ENCODE data around the gene SYN1. TPM values are rescaled to one million over a fixed set of nuclear protein-coding genes. Genes with fewer than 3 reads are reported as not detected.

Gene SYN1
- total RNA-seq, 3 donors from 2014 or later (not counting 1 experiment from before 2014, with no cell fraction given) = 0.40 TPM; not detected in 2

DNA sequence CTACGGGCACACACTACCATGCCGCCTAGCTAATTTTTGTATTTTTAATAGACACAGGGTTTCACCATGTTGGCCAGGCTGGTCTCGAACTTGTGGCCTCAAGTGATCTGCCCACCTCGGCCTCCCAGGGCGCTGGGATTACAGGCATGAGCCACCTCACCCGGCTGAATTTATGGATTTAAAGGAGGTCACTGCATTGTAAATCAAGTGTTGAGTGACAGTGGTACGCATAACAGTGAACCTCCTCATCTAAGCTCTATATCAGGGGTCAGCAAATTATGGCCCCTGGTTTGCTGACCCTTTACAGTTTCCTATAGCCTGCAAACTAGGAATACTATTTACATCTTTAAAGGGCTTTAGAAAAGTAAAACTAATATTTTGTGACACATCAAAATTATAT is 41.9 kb upstream of the SYN1 start:
- peaks cover 0 to 8% of the 10 kb centered on the region in 2 donors for H3K4me1 Mint-ChIP-seq
- intact Hi-C loops (cut with micrococcal nuclease) = no loop called here
- ATAC-seq = no peak

GRCh38 chrX:47659421-47659726 is 39.7 kb upstream of the SYN1 start:
- Mint-ChIP-seq H3K4me1 (peaks cover 0 to 8% of the 10 kb centered on the region in 2 donors), H3K36me3 (no peaks in the 10 kb centered on the region), H3K27me3 (ENCODE audit: low read depth in 2 of 2) (peaks cover 0 to 6% of the 10 kb centered on the region in 2 donors), H3K9me3 (no peaks in the 10 kb centered on the region), H3K4me3 (peak overlapping the region; percentile 83), H3K27ac (peak overlapping the region; percentile 93)
- 28% methylated on average over 7 of the region's 8 CpGs for WGBS (ENCODE audit: insufficient coverage)
- DNase-seq (no peak), ATAC-seq (no peak)
- intact Hi-C loops (cut with micrococcal nuclease) = loop anchor here (2.0 to 10.0 kb wide), 5 partner anchors 37 to 1298 kb away; partner anchors contain the start of genes ARAF, CDK16 and OTUD5
- Histone ChIP-seq H3K4me1 (ENCODE audit: control insufficient read depth, insufficient read depth, low read length) (peaks cover 8% of the 10 kb centered on the region), H3K27me3 (ENCODE audit: control insufficient read depth, insufficient read depth, low read length) (no peaks in the 10 kb centered on the region), H3K4me3 (ENCODE audit: low read length) (peak overlapping the region; percentile 89), H3K9me3 (ENCODE audit: control insufficient read depth, insufficient read depth, low read length) (no peaks in the 10 kb centered on the region), H3K27ac (ENCODE audit: low read length) (peak overlapping the region; percentile 99), H3K36me3 (ENCODE audit: control insufficient read depth, insufficient read depth, low read length) (peaks cover 19% of the 10 kb centered on the region)
- TF ChIP-seq CTCF (IDR thresholded peaks at IDR 0.05) = no peak

More for the DNA sequence above, 41.9 kb upstream of the SYN1 start:
- H3K27me3 ChIP-seq (ENCODE audit: control insufficient read depth, insufficient read depth, low read length) = no peaks in the 10 kb centered on the region
- H3K27ac ChIP-seq (ENCODE audit: low read length) = no peak overlapping the region
- no peaks in the 10 kb centered on the region for H3K9me3 ChIP-seq (ENCODE audit: control insufficient read depth, insufficient read depth, low read length)
- no peaks in the 10 kb centered on the region for H3K36me3 Mint-ChIP-seq
- H3K9me3 Mint-ChIP-seq = no peaks in the 10 kb centered on the region
- H3K4me1 ChIP-seq (ENCODE audit: control insufficient read depth, insufficient read depth, low read length) = peaks cover 8% of the 10 kb centered on the region
- no peak overlapping the region for H3K27ac Mint-ChIP-seq
- WGBS (ENCODE audit: insufficient coverage) = 95% methylated on average over 6 of the region's 7 CpGs
- H3K27me3 Mint-ChIP-seq (ENCODE audit: low read depth in 2 of 2) = peaks cover 0 to 6% of the 10 kb centered on the region in 2 donors
- no peak overlapping the region for H3K4me3 ChIP-seq (ENCODE audit: low read length)
- DNase-seq = no peak
- no peak for TF ChIP-seq CTCF (IDR thresholded peaks at IDR 0.05)
- no peak overlapping the region for H3K4me3 Mint-ChIP-seq
- peaks cover 7% of the 10 kb centered on the region for H3K36me3 ChIP-seq (ENCODE audit: control insufficient read depth, insufficient read depth, low read length)

GRCh38 chrX:47658684-47659420 is 39.2 kb upstream of the SYN1 start, which contains the start of gene UXT:
Gene UXT, minus strand, starts transcription at chrX:47659180. Its CDS starts 253 bp downstream, at chrX:47658927.
- peaks cover 19% of the 10 kb centered on the region for H3K36me3 ChIP-seq (ENCODE audit: control insufficient read depth, insufficient read depth, low read length)
- H3K9me3 ChIP-seq (ENCODE audit: control insufficient read depth, insufficient read depth, low read length) = no peaks in the 10 kb centered on the region
- no peaks in the 10 kb centered on the region for H3K27me3 ChIP-seq (ENCODE audit: control insufficient read depth, insufficient read depth, low read length)
- under 1% methylated on average over 43 of the region's 54 CpGs for WGBS (ENCODE audit: insufficient coverage)
- peak; percentile 85 to 94 for DNase-seq
- Mint-ChIP-seq H3K27ac (peak within 1 kb of the TSS; percentile 93), H3K27me3 (ENCODE audit: low read depth in 2 of 2) (peaks cover 0 to 5% of the 10 kb centered on the region in 2 donors), H3K36me3 (no peaks in the 10 kb centered on the region), H3K4me3 (peak within 1 kb of the TSS; percentile 83), H3K9me3 (no peaks in the 10 kb centered on the region), H3K4me1 (peaks cover 0 to 8% of the 10 kb centered on the region in 2 donors)
- intact Hi-C loops (cut with micrococcal nuclease) = loop anchor here (2.0 to 10.0 kb wide), 5 partner anchors 37 to 1298 kb away; partner anchors contain the start of genes ARAF, CDK16 and OTUD5
- no peak for TF ChIP-seq CTCF (IDR thresholded peaks at IDR 0.05)
- H3K4me3 ChIP-seq (ENCODE audit: low read length) = peak within 1 kb of the TSS; percentile 89
- peaks cover 8% of the 10 kb centered on the region for H3K4me1 ChIP-seq (ENCODE audit: control insufficient read depth, insufficient read depth, low read length)
- H3K27ac ChIP-seq (ENCODE audit: low read length) = peak within 1 kb of the TSS; percentile 99
- peak; percentile 81 to 92 (median 82) for ATAC-seq
